DOHH2 (cell line): ENCODE measurements around the gene CERS6.

Experiments
- H3F3A ChIP-seq: fragments of 200-600 bp; sonication (generic), shearing (Covaris generic); 2 replicates; pipeline ENCODE4 v1.6.0; 2016; ENCODE audit warnings: antibody characterized with exemption, mild to moderate bottlenecking; ENCODE audit not compliant: control insufficient read depth, insufficient read depth
- H3K27ac ChIP-seq: fragments of 200-600 bp; sonication (generic); 2 replicates; pipeline ENCODE4 v1.5.1; 2014; ENCODE audit warnings: low read depth, mild to moderate bottlenecking, low read length, moderate library complexity
- H3K27me3 ChIP-seq: fragments of 200-600 bp; sonication (generic); 2 replicates; pipeline ENCODE4 v1.6.1; 2014; ENCODE audit warnings: mild to moderate bottlenecking, low read length, mixed read lengths; ENCODE audit not compliant: control insufficient read depth
- H3K36me3 ChIP-seq: fragments of 200-600 bp; sonication (generic); 2 replicates; pipeline ENCODE4 v1.6.1; 2014; ENCODE audit warnings: mild to moderate bottlenecking, low read length, moderate library complexity, mixed read lengths; ENCODE audit not compliant: control insufficient read depth
- H3K4me1 ChIP-seq: fragments of 200-600 bp; sonication (generic); 2 replicates; pipeline ENCODE4 v1.6.1; 2014; ENCODE audit warnings: mild to moderate bottlenecking, low read length, mixed read lengths; ENCODE audit not compliant: control insufficient read depth
- H3K4me2 ChIP-seq: fragments of 200-600 bp; sonication (generic); 2 replicates; pipeline ENCODE4 v1.6.0; 2014; ENCODE audit warnings: mild to moderate bottlenecking, low read length, moderate library complexity
- H3K4me3 ChIP-seq: fragments of 200-600 bp; sonication (generic); 2 replicates; pipeline ENCODE4 v1.5.1; 2014; ENCODE audit warnings: mild to moderate bottlenecking, low read length, mixed read lengths
- H3K79me2 ChIP-seq: fragments of 200-600 bp; sonication (generic); 2 replicates; pipeline ENCODE4 v1.6.1; 2014; ENCODE audit warnings: mild to moderate bottlenecking, low read length, mixed read lengths; ENCODE audit not compliant: control insufficient read depth
- H3K9me2 ChIP-seq: fragments of 200-600 bp; sonication (generic); replicated peaks from 2 replicates; pipeline ENCODE4 v1.6.1; 2014; ENCODE audit warnings: mild to moderate bottlenecking, low read length, mixed read lengths; ENCODE audit not compliant: control insufficient read depth
- H3K9me3 ChIP-seq: fragments of 200-600 bp; sonication (generic); 2 replicates; pipeline ENCODE4 v1.6.1; 2014; ENCODE audit warnings: antibody characterized with exemption, low read length, mixed read lengths; ENCODE audit not compliant: control insufficient read depth, insufficient read depth
- H4K20me1 ChIP-seq: fragments of 200-600 bp; sonication (generic); 2 replicates; pipeline ENCODE4 v1.6.0; 2014; ENCODE audit warnings: low read depth, mild to moderate bottlenecking, antibody characterized with exemption, low read length, moderate library complexity; ENCODE audit not compliant: control insufficient read depth, insufficient read depth
- EZH2phosphoT487 ChIP-seq: fragments of 200-600 bp; sonication (generic); IDR thresholded peaks from 2 replicates; pipeline ENCODE4 v1.6.1; 2017; ENCODE audit warnings: borderline replicate concordance, mild to moderate bottlenecking, antibody characterized with exemption, low read length, moderate library complexity, mixed read lengths
- TF ChIP-seq, protein P1 (sequence below): fragments of 200-600 bp; sonication (generic); IDR thresholded peaks from one replicate; pipeline ENCODE4 v1.5.1; 2014; ENCODE audit warnings: antibody characterized with exemption, mild to moderate bottlenecking, low read depth, low read length; ENCODE audit not compliant: poor library complexity, severe bottlenecking

The CERS6 gene

DNA sequence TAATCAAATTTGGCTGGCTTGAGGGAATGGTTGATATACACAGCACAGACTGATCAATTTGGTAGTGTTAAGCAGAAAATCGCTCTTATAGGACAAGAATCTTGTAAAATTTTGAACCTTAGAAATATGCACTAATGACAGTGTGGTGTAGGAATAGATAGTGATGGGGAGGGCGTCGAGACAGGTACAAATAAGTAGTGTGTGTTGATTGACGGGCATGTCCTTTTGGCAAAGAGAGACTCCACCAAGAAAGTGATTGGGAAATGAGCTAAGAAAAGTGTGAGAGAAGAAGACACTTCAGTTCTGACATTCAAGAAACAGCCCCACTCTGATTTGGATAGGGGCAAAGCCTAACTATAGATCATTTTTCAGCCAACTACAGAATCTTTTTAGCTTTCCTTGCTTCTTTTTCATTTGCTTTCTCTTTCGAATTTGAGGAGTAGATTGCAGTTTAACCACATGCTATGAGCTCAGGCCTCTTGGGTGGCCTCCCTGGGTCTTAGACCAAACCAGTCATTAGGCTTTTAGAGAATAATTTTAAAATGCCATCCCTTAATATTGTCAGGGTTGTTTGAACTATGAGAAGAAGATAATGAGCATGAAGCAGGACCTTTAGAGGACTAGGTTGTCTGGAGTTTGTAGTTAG is 127.1 kb downstream of the CERS6 start:
- H3K27me3 ChIP-seq, result no peaks in the 10 kb centered on the region
- H3K4me3 ChIP-seq, result no peak overlapping the region
- no peaks in the 10 kb centered on the region for H3F3A ChIP-seq
- H3K9me3 ChIP-seq, result no peaks in the 10 kb centered on the region
- no peaks in the 10 kb centered on the region for H3K36me3 ChIP-seq
- H4K20me1 ChIP-seq, result no peaks in the 10 kb centered on the region
- H3K4me1 ChIP-seq, result no peaks in the 10 kb centered on the region
- H3K79me2 ChIP-seq, result no peaks in the 10 kb centered on the region
- no peak overlapping the region for H3K4me2 ChIP-seq
- no peak overlapping the region for H3K27ac ChIP-seq
- TF ChIP-seq, protein P1, sequence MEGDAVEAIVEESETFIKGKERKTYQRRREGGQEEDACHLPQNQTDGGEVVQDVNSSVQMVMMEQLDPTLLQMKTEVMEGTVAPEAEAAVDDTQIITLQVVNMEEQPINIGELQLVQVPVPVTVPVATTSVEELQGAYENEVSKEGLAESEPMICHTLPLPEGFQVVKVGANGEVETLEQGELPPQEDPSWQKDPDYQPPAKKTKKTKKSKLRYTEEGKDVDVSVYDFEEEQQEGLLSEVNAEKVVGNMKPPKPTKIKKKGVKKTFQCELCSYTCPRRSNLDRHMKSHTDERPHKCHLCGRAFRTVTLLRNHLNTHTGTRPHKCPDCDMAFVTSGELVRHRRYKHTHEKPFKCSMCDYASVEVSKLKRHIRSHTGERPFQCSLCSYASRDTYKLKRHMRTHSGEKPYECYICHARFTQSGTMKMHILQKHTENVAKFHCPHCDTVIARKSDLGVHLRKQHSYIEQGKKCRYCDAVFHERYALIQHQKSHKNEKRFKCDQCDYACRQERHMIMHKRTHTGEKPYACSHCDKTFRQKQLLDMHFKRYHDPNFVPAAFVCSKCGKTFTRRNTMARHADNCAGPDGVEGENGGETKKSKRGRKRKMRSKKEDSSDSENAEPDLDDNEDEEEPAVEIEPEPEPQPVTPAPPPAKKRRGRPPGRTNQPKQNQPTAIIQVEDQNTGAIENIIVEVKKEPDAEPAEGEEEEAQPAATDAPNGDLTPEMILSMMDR, result no peak
- TF ChIP-seq EZH2phosphoT487, result no peak
- H3K9me2 ChIP-seq, result no peaks in the 10 kb centered on the region

DNA sequence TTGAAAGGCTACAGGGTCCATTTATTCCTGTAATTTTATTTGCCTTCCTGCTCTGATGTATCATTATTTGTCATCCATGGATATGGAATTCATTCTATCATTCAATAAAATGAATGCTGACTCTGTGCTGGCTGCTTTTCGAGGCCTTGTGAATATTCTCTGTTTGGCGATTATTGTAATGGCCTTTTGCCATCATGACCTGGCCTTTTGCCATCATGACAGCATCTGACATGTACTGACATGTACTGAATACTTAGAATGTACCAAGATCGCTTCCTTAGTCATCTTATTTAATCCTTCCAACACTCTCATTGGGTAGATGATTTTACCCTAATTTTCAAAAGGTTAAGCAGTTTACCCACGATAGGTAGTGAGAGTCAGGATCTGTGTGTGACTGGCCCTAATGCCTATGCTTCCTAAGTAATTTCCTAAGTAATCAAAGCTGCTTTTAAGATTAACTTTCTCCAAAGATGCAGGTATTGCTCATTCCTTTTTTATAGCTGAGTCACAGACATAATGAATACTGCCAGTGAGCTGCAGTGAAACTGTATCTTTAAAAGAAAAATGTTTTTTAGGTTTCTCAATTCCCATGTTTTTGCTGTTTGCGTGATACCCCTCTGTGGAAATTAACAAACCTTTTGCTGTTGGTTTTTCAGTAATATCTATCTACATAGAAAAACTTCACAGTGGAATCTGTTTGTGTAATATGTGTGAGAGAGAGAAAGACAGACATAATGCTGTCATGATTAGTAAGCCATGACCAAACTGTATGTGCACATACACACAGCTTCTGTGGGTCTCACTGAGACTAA is 127.8 kb downstream of the CERS6 start:
- no peaks in the 10 kb centered on the region for H3K79me2 ChIP-seq
- no peaks in the 10 kb centered on the region for H3F3A ChIP-seq
- H3K9me3 ChIP-seq, result no peaks in the 10 kb centered on the region
- H3K36me3 ChIP-seq, result no peaks in the 10 kb centered on the region
- no peak overlapping the region for H3K4me3 ChIP-seq
- H3K4me2 ChIP-seq, result no peak overlapping the region
- H3K4me1 ChIP-seq, result no peaks in the 10 kb centered on the region
- H4K20me1 ChIP-seq, result no peaks in the 10 kb centered on the region
- no peaks in the 10 kb centered on the region for H3K27me3 ChIP-seq
- TF ChIP-seq EZH2phosphoT487, result no peak
- TF ChIP-seq, protein P1, result no peak
- no peaks in the 10 kb centered on the region for H3K9me2 ChIP-seq
- no peak overlapping the region for H3K27ac ChIP-seq

DNA sequence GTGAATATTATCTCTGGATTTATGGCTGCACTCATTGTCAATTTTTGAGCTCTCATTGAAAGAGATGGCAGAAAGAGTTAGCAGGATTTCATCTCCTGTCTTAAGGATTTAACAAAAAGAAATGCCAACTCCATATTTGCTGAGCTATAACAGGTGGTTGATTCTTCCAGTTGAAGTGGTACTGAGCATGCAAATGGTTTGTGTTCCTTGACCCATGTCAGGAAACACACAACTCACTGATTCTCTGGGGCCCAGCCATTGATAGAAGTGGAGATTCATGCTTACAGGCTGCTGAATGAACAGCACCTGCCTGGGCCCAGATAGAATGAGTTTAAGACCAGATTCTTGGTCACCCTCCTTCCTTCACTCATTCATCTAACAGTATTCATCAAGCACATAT is 128.8 kb downstream of the CERS6 start:
- Histone ChIP-seq H4K20me1 (no peaks in the 10 kb centered on the region), H3K4me3 (no peak overlapping the region), H3K9me3 (no peaks in the 10 kb centered on the region), H3K27me3 (no peaks in the 10 kb centered on the region), H3K9me2 (no peaks in the 10 kb centered on the region), H3K4me1 (no peaks in the 10 kb centered on the region), H3K79me2 (no peaks in the 10 kb centered on the region), H3K36me3 (no peaks in the 10 kb centered on the region), H3K4me2 (no peak overlapping the region), H3K27ac (no peak overlapping the region), H3F3A (no peaks in the 10 kb centered on the region)
- no peak for TF ChIP-seq EZH2phosphoT487
- TF ChIP-seq, protein P1, result no peak
